IPS-NIHi7 (cell line): ENCODE results near the gene SCO2.

Experiments
- DNase-seq: peaks from one replicate; pipeline ENCODE4 v3.0.0; 2012; ENCODE audit warnings: mixed read lengths; ENCODE audit errors: extremely low spot score

SCO2 gene

GRCh38 chr22:50502096-50502495 is 23.3 kb downstream of the SCO2 start:
- no peak for DNase-seq

- no peak for DNase-seq
These were observed 24.9 kb downstream of the SCO2 start for GRCh38 chr22:50500452-50500851.

- peak; percentile 87 for DNase-seq
These were observed 27.0 kb downstream of the SCO2 start for GRCh38 chr22:50498322-50498890.

GRCh38 chr22:50497093-50497492 is 28.3 kb downstream of the SCO2 start:
- no peak for DNase-seq

- no peak for DNase-seq
These were observed 34.7 kb downstream of the SCO2 start for GRCh38 chr22:50490531-50491308.

GRCh38 chr22:50489363-50490243 is 35.8 kb downstream of the SCO2 start:
- DNase-seq: no peak

GRCh38 chr22:50488886-50489285 is 36.5 kb downstream of the SCO2 start:
- no peak for DNase-seq

- DNase-seq: no peak
These were observed 37.3 kb downstream of the SCO2 start for GRCh38 chr22:50488006-50488677.

- DNase-seq: no peak
These were observed 38.0 kb downstream of the SCO2 start for GRCh38 chr22:50487290-50488005.

- no peak for DNase-seq
These were observed 38.7 kb downstream of the SCO2 start, which contains the start of gene MIOX for GRCh38 chr22:50486561-50487289. Gene MIOX (plus strand): TSS chr22:50486859. CDS start chr22:50486898, 39 bp downstream.

- no peak for DNase-seq
These were observed 39.9 kb downstream of the SCO2 start for GRCh38 chr22:50485221-50486131.

GRCh38 chr22:50483977-50484853 is 41.2 kb downstream of the SCO2 start:
- DNase-seq: no peak

GRCh38 chr22:50483556-50483955 is 41.8 kb downstream of the SCO2 start:
- no peak for DNase-seq

GRCh38 chr22:50483106-50483505 is 42.3 kb downstream of the SCO2 start:
- DNase-seq: no peak

GRCh38 chr22:50482107-50483074 is 43.0 kb downstream of the SCO2 start:
- DNase-seq: no peak

GRCh38 chr22:50481440-50482106 is 43.8 kb downstream of the SCO2 start, which contains the start of gene ADM2:
Gene ADM2 (plus strand): TSS chr22:50481543. CDS start chr22:50481848, 305 bp downstream.
- DNase-seq: peak; percentile 90

GRCh38 chr22:50481045-50481439 is 44.4 kb downstream of the SCO2 start:
- no peak for DNase-seq
